IMR-90 (cell line): ENCODE data around the gene KRTAP10-3. TPM values are rescaled to one million over a fixed set of nuclear protein-coding genes. Genes with fewer than 3 reads are reported as not detected.
"Not testable (repeated sequence)": the region's sequence is repeated elsewhere in the genome, so short reads cannot be mapped to it uniquely, and the experiment has no call there.

ENCODE experiments used
- ATAC-seq: fragments of 200-7000 bp; cut with Tn5 transposase; 2 replicates; pipeline ENCODE4 v1.9.1; 2020; ENCODE audit warnings: low read depth, mild to moderate bottlenecking, moderate library complexity
- BruUV-seq: library from RNA; stranded (reverse); fragments of 400-500 nt; replicated peaks from 2 replicates; lab custom pipeline; 2021; lab: Mats Ljungman, UMichigan
- CTCF ChIA-PET: fragments of 300-600 bp; formaldehyde crosslinking; extraction: SDS; loops from one replicate; lab custom pipeline; 2021; ENCODE audit warnings: antibody characterized with exemption; lab: Yijun Ruan, JAX
- POLR2A ChIA-PET: fragments of 300-600 bp; sonication (Branson Sonifier 250); formaldehyde crosslinking; loops from one replicate; lab custom pipeline; 2022; ENCODE audit warnings: antibody characterized with exemption; ENCODE audit not compliant: unreplicated experiment; lab: Charles Lee
- DNase-seq: peaks from one replicate; pipeline ENCODE4 v3.0.0; 2013
- H2AFZ ChIP-seq: replicated peaks from 2 replicates; pipeline ENCODE3; 2013; ENCODE audit warnings: low read length, mild to moderate bottlenecking; ENCODE audit not compliant: poor library complexity
- H2AK5ac ChIP-seq: 2 replicates; pipeline ENCODE4 v1.6.1; 2013; ENCODE audit warnings: low read depth, low read length, inconsistent platforms
- H2AK9ac ChIP-seq: replicated peaks from 2 replicates; pipeline ENCODE3; 2013; ENCODE audit warnings: mild to moderate bottlenecking, low read depth, low read length, moderate library complexity; ENCODE audit not compliant: poor library complexity
- H2BK120ac ChIP-seq: 2 replicates; pipeline ENCODE4 v1.6.1; 2013; ENCODE audit warnings: low read depth, low read length, inconsistent platforms
- H2BK15ac ChIP-seq: 3 replicates; pipeline ENCODE4 v1.6.1; 2013; ENCODE audit warnings: low read depth, low read length, inconsistent platforms
- H2BK20ac ChIP-seq: 2 replicates; pipeline ENCODE4 v1.6.1; 2013; ENCODE audit warnings: low read depth, mild to moderate bottlenecking, inconsistent platforms, low read length, moderate library complexity
- H2BK5ac ChIP-seq: 2 replicates; pipeline ENCODE4 v1.6.1; 2013; ENCODE audit warnings: mild to moderate bottlenecking, low read depth, low read length, inconsistent platforms; ENCODE audit not compliant: poor library complexity, severe bottlenecking
- H3K14ac ChIP-seq: replicated peaks from 2 replicates; pipeline ENCODE4 v1.6.1; 2013; ENCODE audit warnings: low read depth, low read length, inconsistent platforms
- H3K18ac ChIP-seq: 2 replicates; pipeline ENCODE4 v1.6.1; 2013; ENCODE audit warnings: low read depth, low read length, control low read depth
- H3K23ac ChIP-seq: 2 replicates; pipeline ENCODE4 v1.6.1; 2013; ENCODE audit warnings: low read depth, low read length, inconsistent platforms
- H3K27ac ChIP-seq: 2 replicates; pipeline ENCODE4 v1.5.1; 2013; ENCODE audit warnings: mild to moderate bottlenecking, control low read depth, low read length; ENCODE audit not compliant: insufficient read depth
- H3K27me3 ChIP-seq: 2 replicates; pipeline ENCODE4 v1.6.1; 2013; ENCODE audit warnings: low read length; ENCODE audit not compliant: control insufficient read depth, insufficient read depth
- H3K36me3 ChIP-seq: 2 replicates; pipeline ENCODE4 v1.6.1; 2013; ENCODE audit warnings: low read length, mixed read lengths; ENCODE audit not compliant: control insufficient read depth, insufficient read depth
- H3K4ac ChIP-seq: 2 replicates; pipeline ENCODE4 v1.6.1; 2013; ENCODE audit warnings: low read depth, low read length, inconsistent platforms
- H3K4me1 ChIP-seq: 2 replicates; pipeline ENCODE4 v1.6.1; 2013; ENCODE audit warnings: low read length, mixed read lengths; ENCODE audit not compliant: control insufficient read depth, insufficient read depth
- H3K4me2 ChIP-seq: 2 replicates; pipeline ENCODE4 v1.6.1; 2013; ENCODE audit warnings: low read depth, mild to moderate bottlenecking, control low read depth, low read length, moderate library complexity
- H3K4me3 ChIP-seq: 2 replicates; pipeline ENCODE4 v1.5.1; 2013; ENCODE audit warnings: low read depth, mild to moderate bottlenecking, control low read depth, low read length, moderate library complexity; ENCODE audit not compliant: insufficient read depth
- H3K56ac ChIP-seq: 2 replicates; pipeline ENCODE4 v1.6.1; 2013; ENCODE audit warnings: low read length, inconsistent platforms; ENCODE audit not compliant: insufficient read depth; ENCODE audit errors: extremely low read depth
- H3K79me1 ChIP-seq, 2 experiments: 2 replicates each; pipeline ENCODE4 v1.6.1; 2013; ENCODE audit warnings: low read length in 2 of 2, inconsistent platforms in 1 of 2, low read depth in 1 of 2
- H3K9ac ChIP-seq: 2 replicates; pipeline ENCODE4 v1.6.1; 2013; ENCODE audit warnings: low read depth, low read length, control low read depth
- H3K9me1 ChIP-seq: 2 replicates; pipeline ENCODE4 v1.6.1; 2013; ENCODE audit warnings: low read length, inconsistent platforms; ENCODE audit not compliant: insufficient read depth
- H3K9me3 ChIP-seq: 2 replicates; pipeline ENCODE4 v1.6.1; 2013; ENCODE audit warnings: low read length; ENCODE audit not compliant: control insufficient read depth, insufficient read depth
- H4K20me1 ChIP-seq: 2 replicates; pipeline ENCODE4 v1.6.1; 2013; ENCODE audit warnings: low read length, inconsistent platforms; ENCODE audit not compliant: insufficient read depth
- H4K5ac ChIP-seq: 2 replicates; pipeline ENCODE4 v1.6.1; 2013; ENCODE audit warnings: mild to moderate bottlenecking, low read depth, low read length, control low read depth
- H4K8ac ChIP-seq, 2 experiments: 2 replicates each; pipeline ENCODE4 v1.6.1; 2013; ENCODE audit warnings: low read depth in 2 of 2, low read length in 2 of 2, control low read depth in 1 of 2, inconsistent platforms in 1 of 2
- H4K91ac ChIP-seq: 2 replicates; pipeline ENCODE4 v1.6.1; 2013; ENCODE audit warnings: low read depth, low read length, inconsistent platforms; ENCODE audit not compliant: insufficient read depth
- WGBS, 2 experiments: methylation state at CpG; one replicate each; pipeline versions ENCODE4 v1.1.5 to v1.1.7; 2013; ENCODE audit warnings: missing lambda C conversion rate in 2 of 2; ENCODE audit not compliant: insufficient read length in 1 of 2; ENCODE audit errors: extremely low coverage in 2 of 2; 5-methylcytosine and 5-hydroxymethylcytosine counted together
- dilution Hi-C: fragments of 300-500 bp; cut with HindIII; formaldehyde crosslinking; loops from one replicate; pipeline ENCODE4 v1.14.3; 2018; ENCODE audit warnings: low sequenced_read_pairs; ENCODE audit not compliant: unreplicated experiment
- in situ Hi-C: fragments of 300-500 bp; cut with MboI; formaldehyde crosslinking; loops from 3 replicates; pipeline ENCODE4 v1.14.3; 2019; ENCODE audit warnings: low sequenced_read_pairs, inconsistent platforms, mixed read lengths
- intact Hi-C: fragments of 100-400 bp; cut with micrococcal nuclease; formaldehyde crosslinking; loops from 2 replicates; pipeline ENCODE4 v1.10.0; 2022
- polyA plus RNA-seq, 3 experiments: library from polyadenylated mRNA; depleted of rRNA; stranded (reverse); fragments of >200 nt; gene quantifications; 2 replicates each; pipeline ENCODE4 v1.2.3, GENCODE V29; 2012; ENCODE audit warnings: low replicate concordance in 1 of 3
- total RNA-seq: library from RNA; depleted of rRNA; stranded (reverse); fragments of >200 nt; gene quantifications from 2 replicates; pipeline ENCODE4 v1.2.3, GENCODE V29; 2012

The KRTAP10-3 gene
- total and polyA plus RNA-seq, 2 of the 4 experiments (the other 2 are of a cell fraction), result not detected

- WGBS, 2 experiments, result 35% methylated on average over 6 of the region's 10 CpGs; no CpG with 5 or more reads in 1 of the 2 experiments
- H2BK120ac ChIP-seq, H2AK9ac ChIP-seq, H3K4me2 ChIP-seq, H3K9me1 ChIP-seq, ATAC-seq, H2AFZ ChIP-seq, H3K9me3 ChIP-seq, H3K14ac ChIP-seq, POLR2A ChIA-PET, DNase-seq, in situ Hi-C loops, H2AK5ac ChIP-seq, H3K56ac ChIP-seq, H2BK15ac ChIP-seq, H4K20me1 ChIP-seq, H3K36me3 ChIP-seq, CTCF ChIA-PET, dilution Hi-C loops, BruUV-seq, H3K4me3 ChIP-seq, H2BK20ac ChIP-seq, H3K4me1 ChIP-seq, H4K91ac ChIP-seq, H3K9ac ChIP-seq, H3K27ac ChIP-seq, H3K18ac ChIP-seq, H2BK5ac ChIP-seq, H4K5ac ChIP-seq, H3K79me1 ChIP-seq, H3K23ac ChIP-seq, H3K4ac ChIP-seq, H4K8ac ChIP-seq, intact Hi-C loops: not testable (repeated sequence)
- peaks cover 14% of the 10 kb centered on the region for H3K27me3 ChIP-seq
These were observed 293 bp downstream of the KRTAP10-3 start for GRCh38 chr21:44558329-44558675.
